Tibial nerve (tissue), 4 donors: ENCODE measurements around the gene HYOU1. TPM values are rescaled to one million over a fixed set of nuclear protein-coding genes. Genes with fewer than 3 reads are reported as not detected.
"Not testable (repeated sequence)": the region's sequence is repeated elsewhere in the genome, so short reads cannot be mapped to it uniquely, and the experiment has no call there.

Source experiments
- DNase-seq, 2 donors: peaks; one replicate each; pipeline ENCODE4 v3.0.0-alpha.2; 2019; ENCODE audit warnings: low spot score in 2 of 2
- H3K27ac ChIP-seq, 4 donors: fragments of 200-600 bp; sonication (generic) in 3 of 4; one replicate each; pipeline ENCODE4 v1.5.1; 2017 to 2019; ENCODE audit warnings: mild to moderate bottlenecking in 1 of 4
- H3K27me3 ChIP-seq, 2 donors: fragments of 200-600 bp; sonication (generic) in 1 of 2; one replicate each; pipeline versions ENCODE4 v1.5.1 to v1.6.0; 2017 to 2019
- H3K36me3 ChIP-seq, 3 donors: fragments of 200-600 bp; sonication (generic); one replicate each; pipeline ENCODE4 v1.5.1; 2018 to 2019
- H3K4me1 ChIP-seq, 4 donors: fragments of 200-600 bp; sonication (generic) in 3 of 4; one replicate each; pipeline ENCODE4 v1.5.1; 2017 to 2019
- H3K4me3 ChIP-seq, 4 donors: fragments of 200-600 bp; sonication (generic) in 3 of 4; one replicate each; pipeline ENCODE4 v1.5.1; 2017 to 2019; ENCODE audit warnings: mild to moderate bottlenecking in 1 of 4, moderate library complexity in 1 of 4
- H3K9me3 ChIP-seq, 4 donors: fragments of 200-600 bp; sonication (generic) in 3 of 4; one replicate each; pipeline ENCODE4 v1.5.1; 2017 to 2019
- EP300 ChIP-seq, 2 donors: sonication (generic); formaldehyde crosslinking; IDR thresholded peaks; one replicate each; pipeline ENCODE4 v1.6.1; 2017; ENCODE audit warnings: antibody characterized with exemption in 2 of 2, mild to moderate bottlenecking in 1 of 2
- POLR2A ChIP-seq, 2 donors: fragments of 450-650 bp; IDR thresholded peaks; one replicate each; pipeline ENCODE4 v1.6.1; 2017; ENCODE audit warnings: antibody characterized with exemption in 2 of 2, mild to moderate bottlenecking in 2 of 2, moderate library complexity in 2 of 2
- WGBS, 2 donors: methylation state at CpG; one replicate each; pipeline ENCODE4 v1.1.5; 2018; 5-methylcytosine and 5-hydroxymethylcytosine counted together
- total RNA-seq, 4 donors: library from RNA; depleted of rRNA; stranded (reverse); fragments of >200 nt; gene quantifications; one replicate each; pipeline ENCODE4 v1.1.0, GENCODE V29; 2016
- TF ChIP-seq, protein P1 (sequence below), 5 experiments: fragments of 200-600 bp in 3 of 5; fragments of 450-650 bp in 2 of 5; sonication (generic) in 3 of 5; IDR thresholded peaks; one replicate each; pipeline ENCODE4 v1.5.1; 2016 to 2019; ENCODE audit warnings: antibody characterized with exemption in 5 of 5, mild to moderate bottlenecking in 3 of 5, moderate library complexity in 2 of 5

HYOU1 gene
- total RNA-seq, 4 donors from 2014 or later: 78.1 to 102 (median 91.3) TPM

DNA sequence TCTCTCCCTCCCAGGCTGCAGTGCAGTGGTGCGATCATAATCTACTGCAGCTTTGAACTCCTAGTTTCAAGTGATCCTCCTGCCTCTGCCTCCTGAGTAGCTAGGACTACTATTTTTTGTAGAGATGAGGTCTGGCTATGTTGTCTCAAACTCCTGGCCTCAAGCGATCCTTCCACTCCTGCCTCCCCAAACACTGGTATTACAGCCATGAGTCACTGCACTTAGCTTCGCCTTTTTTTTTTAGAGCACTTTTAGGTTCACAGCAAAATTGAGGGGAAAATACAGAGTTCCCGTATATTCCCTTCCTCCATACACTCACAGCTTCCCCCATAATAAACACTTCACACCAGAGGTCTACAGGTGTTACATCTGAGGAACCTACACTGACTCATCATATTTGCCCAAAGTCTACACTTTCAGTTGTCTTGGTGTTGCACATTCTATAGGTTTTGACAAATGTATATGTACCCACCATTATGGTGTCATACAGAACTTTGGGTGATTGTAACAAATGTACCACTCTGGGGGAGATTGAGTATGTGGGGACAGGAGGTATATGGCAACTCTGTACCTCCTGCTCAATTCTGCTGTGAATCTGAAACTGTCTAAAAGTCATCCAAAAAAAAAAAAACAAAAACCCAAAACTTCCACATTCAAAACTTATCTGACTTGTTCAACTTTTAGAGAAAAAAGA, 15.0 kb downstream of the HYOU1 start:
- WGBS, 2 donors: 86 to 93% methylated on average over 4 of the region's 4 CpGs
- DNase-seq: no peak
- Histone ChIP-seq H3K27me3 (no peaks in the 10 kb centered on the region), H3K4me3 (no peak overlapping the region), H3K4me1 (no peaks in the 10 kb centered on the region), H3K9me3 (no peaks in the 10 kb centered on the region), H3K36me3 (peaks cover 0 to 30% (median 11%) of the 10 kb centered on the region in 3 donors), H3K27ac (no peak overlapping the region)
- TF ChIP-seq POLR2A (IDR thresholded peaks at IDR 0.05) (no peak), EP300 (IDR thresholded peaks at IDR 0.05) (no peak)
- TF ChIP-seq, protein P1, sequence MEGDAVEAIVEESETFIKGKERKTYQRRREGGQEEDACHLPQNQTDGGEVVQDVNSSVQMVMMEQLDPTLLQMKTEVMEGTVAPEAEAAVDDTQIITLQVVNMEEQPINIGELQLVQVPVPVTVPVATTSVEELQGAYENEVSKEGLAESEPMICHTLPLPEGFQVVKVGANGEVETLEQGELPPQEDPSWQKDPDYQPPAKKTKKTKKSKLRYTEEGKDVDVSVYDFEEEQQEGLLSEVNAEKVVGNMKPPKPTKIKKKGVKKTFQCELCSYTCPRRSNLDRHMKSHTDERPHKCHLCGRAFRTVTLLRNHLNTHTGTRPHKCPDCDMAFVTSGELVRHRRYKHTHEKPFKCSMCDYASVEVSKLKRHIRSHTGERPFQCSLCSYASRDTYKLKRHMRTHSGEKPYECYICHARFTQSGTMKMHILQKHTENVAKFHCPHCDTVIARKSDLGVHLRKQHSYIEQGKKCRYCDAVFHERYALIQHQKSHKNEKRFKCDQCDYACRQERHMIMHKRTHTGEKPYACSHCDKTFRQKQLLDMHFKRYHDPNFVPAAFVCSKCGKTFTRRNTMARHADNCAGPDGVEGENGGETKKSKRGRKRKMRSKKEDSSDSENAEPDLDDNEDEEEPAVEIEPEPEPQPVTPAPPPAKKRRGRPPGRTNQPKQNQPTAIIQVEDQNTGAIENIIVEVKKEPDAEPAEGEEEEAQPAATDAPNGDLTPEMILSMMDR (IDR thresholded peaks at IDR 0.05): no peak

DNA sequence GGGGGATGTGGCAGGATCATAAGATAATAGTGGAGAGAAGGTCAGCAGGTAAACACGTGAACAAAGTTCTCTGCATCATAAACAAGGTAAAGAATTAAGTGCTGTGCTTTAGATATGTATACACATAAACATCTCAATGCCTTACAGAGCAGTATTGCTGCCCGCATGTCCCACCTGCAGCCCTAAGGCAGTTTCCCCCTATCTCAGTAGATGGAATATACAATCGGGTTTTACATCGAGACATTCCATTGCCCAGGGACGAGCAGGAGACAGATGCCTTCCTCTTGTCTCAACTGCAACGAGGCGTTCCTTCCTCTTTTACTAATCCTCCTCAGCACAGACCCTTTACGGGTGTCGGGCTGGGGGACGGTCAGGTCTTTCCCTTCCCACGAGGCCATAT, 17.5 kb downstream of the HYOU1 start:
- not testable (repeated sequence) for H3K27me3 ChIP-seq, H3K9me3 ChIP-seq, H3K36me3 ChIP-seq, H3K4me1 ChIP-seq, DNase-seq, H3K4me3 ChIP-seq, H3K27ac ChIP-seq
- 37 to 39% methylated on average over 11 of the region's 11 CpGs for WGBS, 2 donors

DNA sequence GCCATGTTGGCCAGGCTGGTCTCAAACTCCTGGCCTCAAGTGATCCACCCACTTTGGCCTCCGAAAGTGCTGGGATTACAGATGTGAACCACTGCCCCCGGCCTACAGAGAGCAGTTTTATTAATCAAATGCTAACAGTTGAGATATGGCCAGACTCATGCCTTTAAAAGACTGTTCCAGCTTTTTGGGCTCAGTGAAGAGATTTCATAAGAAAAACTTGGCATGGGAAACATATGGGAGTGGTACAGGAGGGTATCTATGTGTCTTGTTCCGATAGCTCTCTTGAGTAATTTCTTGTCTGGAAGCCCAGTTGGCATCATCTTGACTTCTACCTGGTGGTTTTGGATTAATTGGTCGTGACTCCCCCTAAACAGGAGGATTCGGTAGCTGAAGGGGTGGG, 18.1 kb downstream of the HYOU1 start:
- Histone ChIP-seq H3K4me3 (no peak overlapping the region), H3K9me3 (no peaks in the 10 kb centered on the region), H3K4me1 (no peaks in the 10 kb centered on the region), H3K36me3 (no peaks in the 10 kb centered on the region), H3K27me3 (no peaks in the 10 kb centered on the region), H3K27ac (no peak overlapping the region)
- WGBS, 2 donors: 81 to 89% methylated on average over 5 of the region's 5 CpGs
- TF ChIP-seq, protein P1 (IDR thresholded peaks at IDR 0.05): no peak
- no peak for TF ChIP-seq POLR2A (IDR thresholded peaks at IDR 0.05)
- no peak for TF ChIP-seq EP300 (IDR thresholded peaks at IDR 0.05)
- no peak for DNase-seq

DNA sequence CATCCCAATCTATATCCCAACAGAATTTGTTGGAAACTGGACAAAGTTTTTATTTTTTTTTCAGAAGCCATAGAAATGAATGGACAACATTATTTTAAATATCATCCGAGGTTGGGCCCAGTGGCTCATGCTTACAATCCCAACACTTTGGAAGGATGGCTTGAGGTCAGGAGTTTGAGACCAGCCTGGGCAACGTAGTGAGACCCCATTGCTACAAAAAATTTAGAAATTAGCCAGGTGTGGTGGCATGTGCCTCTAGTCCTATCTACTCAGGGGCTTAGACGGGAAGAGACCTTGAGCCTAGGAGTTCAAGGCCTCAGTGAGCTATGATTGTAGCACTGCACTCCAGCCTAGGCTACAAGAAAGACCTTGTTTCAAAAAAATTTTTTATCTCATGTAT, 22.2 kb downstream of the HYOU1 start:
- no peak overlapping the region for H3K27ac ChIP-seq
- H3K4me3 ChIP-seq: no peak overlapping the region
- no peak for TF ChIP-seq EP300 (IDR thresholded peaks at IDR 0.05)
- TF ChIP-seq, protein P1 (IDR thresholded peaks at IDR 0.05): no peak
- no peak for TF ChIP-seq POLR2A (IDR thresholded peaks at IDR 0.05)
- H3K4me1 ChIP-seq: peaks cover 0 to 15% (median 6%) of the 10 kb centered on the region in 4 donors
- no peaks in the 10 kb centered on the region for H3K27me3 ChIP-seq
- no peaks in the 10 kb centered on the region for H3K36me3 ChIP-seq
- WGBS, 2 donors: 75 to 77% methylated on average over 3 of the region's 3 CpGs
- H3K9me3 ChIP-seq: no peaks in the 10 kb centered on the region
- no peak for DNase-seq

DNA sequence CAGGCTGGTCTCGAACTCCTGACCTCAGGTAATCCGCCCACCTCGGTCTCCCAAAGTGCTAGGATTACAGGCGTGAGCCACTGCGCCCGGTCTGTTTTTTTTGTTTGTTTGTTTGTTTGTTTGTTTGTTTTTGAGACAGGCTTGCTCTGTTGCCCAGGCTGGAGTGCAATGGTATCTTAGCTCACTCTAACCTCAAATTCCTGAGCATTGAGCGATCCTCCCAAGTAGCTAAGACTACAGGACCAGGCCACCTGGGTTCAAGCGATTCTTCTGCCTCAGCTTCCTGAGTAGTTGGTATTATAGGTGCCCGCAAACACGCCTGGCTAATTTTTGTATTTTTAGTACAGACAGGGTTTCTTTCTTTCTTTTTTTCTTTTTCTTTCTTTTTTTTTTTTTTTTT, 23.6 kb downstream of the HYOU1 start:
- H3K4me1 ChIP-seq: peaks cover 0 to 29% (median 15%) of the 10 kb centered on the region in 4 donors
- DNase-seq, H3K4me3 ChIP-seq, H3K27me3 ChIP-seq, H3K9me3 ChIP-seq, H3K36me3 ChIP-seq, H3K27ac ChIP-seq: not testable (repeated sequence)
- 80 to 81% methylated on average over 10 of the region's 10 CpGs for WGBS, 2 donors

DNA sequence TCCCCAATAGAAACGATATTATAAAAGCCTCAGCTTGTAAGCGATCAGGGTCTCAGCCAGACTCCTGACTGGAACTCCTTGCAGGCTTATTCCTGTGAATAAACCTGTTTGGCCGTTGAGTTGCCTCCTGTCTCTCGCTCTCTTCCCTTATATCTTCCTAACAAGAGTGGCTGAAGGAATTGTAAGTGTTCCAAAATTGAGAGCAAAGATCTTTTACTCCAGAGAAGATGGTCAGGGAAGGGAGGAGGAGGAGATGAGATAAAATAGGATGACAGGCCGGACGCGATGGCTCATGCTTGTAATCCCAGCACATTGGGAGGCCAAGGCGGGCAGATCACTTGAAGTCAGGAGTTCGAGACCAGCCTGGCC, 25.1 kb downstream of the HYOU1 start:
- Histone ChIP-seq H3K9me3 (no peaks in the 10 kb centered on the region), H3K4me3 (no peak overlapping the region), H3K36me3 (peaks cover 0 to 4% (median 0%) of the 10 kb centered on the region in 3 donors), H3K27ac (peak overlapping the region in 1 of 4 donors; percentile 94), H3K27me3 (no peaks in the 10 kb centered on the region), H3K4me1 (peaks cover 0 to 43% (median 17%) of the 10 kb centered on the region in 4 donors)
- no peak for TF ChIP-seq EP300 (IDR thresholded peaks at IDR 0.05)
- 66 to 71% methylated on average over 9 of the region's 9 CpGs for WGBS, 2 donors
- DNase-seq: no peak
